SU-DHL-6 (cell line): Measurements from ENCODE around the gene SLC39A9.

Source experiments
- H2AFZ ChIP-seq: fragments of 200-600 bp; sonication (generic); 2 replicates; pipeline ENCODE4 v1.6.1; 2014; ENCODE audit warnings: low read depth, mild to moderate bottlenecking, moderate library complexity, mixed read lengths, antibody characterized with exemption, low read length; ENCODE audit not compliant: severe bottlenecking
- H3F3A ChIP-seq: fragments of 200-600 bp; shearing (Covaris generic); 2 replicates; pipeline ENCODE4 v1.6.0; 2016; ENCODE audit warnings: antibody characterized with exemption, mild to moderate bottlenecking; ENCODE audit not compliant: insufficient read depth
- H3K27ac ChIP-seq: fragments of 200-600 bp; sonication (generic); 2 replicates; pipeline ENCODE4 v1.5.1; 2016; ENCODE audit warnings: low read depth, mild to moderate bottlenecking, low read length, moderate library complexity, mixed read lengths
- H3K27me3 ChIP-seq: fragments of 200-600 bp; sonication (generic), shearing (Covaris generic); 2 replicates; pipeline ENCODE4 v1.6.0; 2014; ENCODE audit warnings: mild to moderate bottlenecking, low read length
- H3K36me3 ChIP-seq: fragments of 200-600 bp; sonication (generic); 2 replicates; pipeline ENCODE4 v1.6.1; 2014; ENCODE audit warnings: mild to moderate bottlenecking, low read length, mixed read lengths
- H3K4me2 ChIP-seq: fragments of 300-600, 200-600 bp; shearing (Covaris generic), sonication (generic); 2 replicates; pipeline ENCODE4 v1.6.0; 2014; ENCODE audit warnings: low read length, low read depth, mild to moderate bottlenecking; ENCODE audit not compliant: poor library complexity, severe bottlenecking
- H3K4me3 ChIP-seq: fragments of 200-600 bp; sonication (generic); 2 replicates; pipeline ENCODE4 v1.5.1; 2014; ENCODE audit warnings: antibody characterized with exemption, low read length, mild to moderate bottlenecking, mixed read lengths; ENCODE audit not compliant: insufficient read depth, poor library complexity, severe bottlenecking
- H3K79me2 ChIP-seq: fragments of 200-600 bp; sonication (generic); 2 replicates; pipeline ENCODE4 v1.6.1; 2014; ENCODE audit warnings: mild to moderate bottlenecking, low read length, moderate library complexity; ENCODE audit not compliant: insufficient read depth
- H3K9ac ChIP-seq: fragments of 200-600 bp; sonication (generic); 2 replicates; pipeline ENCODE4 v1.7.0; 2014; ENCODE audit warnings: mild to moderate bottlenecking, low read length
- H3K9me2 ChIP-seq: fragments of 200-600 bp; sonication (generic); replicated peaks from 2 replicates; pipeline ENCODE4 v1.6.1; 2014; ENCODE audit warnings: low read length; ENCODE audit not compliant: insufficient read depth
- H3K9me3 ChIP-seq: fragments of 200-600 bp; sonication (generic); 2 replicates; pipeline ENCODE4 v1.6.1; 2014; ENCODE audit warnings: low read length, mixed read lengths; ENCODE audit not compliant: insufficient read depth
- H4K20me1 ChIP-seq: fragments of 200-600 bp; sonication (generic); 2 replicates; pipeline ENCODE4 v1.6.1; 2014; ENCODE audit warnings: low read depth, mild to moderate bottlenecking, antibody characterized with exemption, low read length, moderate library complexity, mixed read lengths
- EZH2phosphoT487 ChIP-seq: fragments of 200-600 bp; sonication (generic), shearing (Covaris generic); conservative IDR thresholded peaks from 2 replicates; pipeline ENCODE4 v1.6.1; 2018; ENCODE audit warnings: mild to moderate bottlenecking, antibody characterized with exemption, low read length, moderate library complexity, mixed read lengths
- TF ChIP-seq, protein P1 (sequence below): fragments of 200-600 bp; sonication (generic); IDR thresholded peaks from one replicate; pipeline ENCODE4 v1.5.1; 2017; ENCODE audit warnings: antibody characterized with exemption, mild to moderate bottlenecking, low read length, moderate library complexity; ENCODE audit not compliant: insufficient read depth, poor library complexity, severe bottlenecking

Gene SLC39A9

DNA sequence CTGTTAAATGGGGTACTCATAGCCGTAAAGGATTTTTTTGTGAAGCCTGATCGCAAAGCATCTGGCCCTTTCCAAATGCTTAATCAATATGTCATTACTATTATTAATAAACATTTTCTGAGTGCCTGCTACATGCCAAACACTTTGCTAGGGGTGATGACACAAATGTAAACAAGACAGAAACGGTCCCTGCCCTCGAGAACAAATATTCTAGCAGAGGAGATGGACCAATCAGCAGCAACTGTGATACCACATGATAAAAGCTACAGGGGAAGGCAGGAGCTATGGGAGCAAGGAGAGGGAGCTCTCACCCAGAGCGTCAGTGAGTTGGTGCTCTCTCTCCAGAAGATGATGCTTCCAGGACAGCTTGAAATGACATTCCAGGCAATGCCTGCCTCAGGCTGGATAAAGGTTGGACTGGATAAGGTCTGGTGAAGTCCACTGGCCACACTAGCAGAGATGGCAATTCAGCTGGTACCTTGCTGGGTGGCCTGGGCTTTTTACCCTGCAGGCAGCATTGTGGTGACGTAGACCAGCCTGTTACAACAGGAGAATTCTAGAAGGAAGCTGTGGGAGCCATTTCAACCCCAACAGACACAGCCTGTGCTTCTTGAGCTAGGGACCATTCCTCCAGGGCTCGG is 41.5 kb upstream of the SLC39A9 start:
- Histone ChIP-seq H3K36me3 (no peaks in the 10 kb centered on the region), H3K4me3 (no peak overlapping the region), H3K9ac (no peak overlapping the region), H3K27me3 (no peaks in the 10 kb centered on the region), H3F3A (no peaks in the 10 kb centered on the region), H3K27ac (no peak overlapping the region), H4K20me1 (no peaks in the 10 kb centered on the region), H3K4me2 (no peak overlapping the region), H2AFZ (no peak overlapping the region), H3K9me3 (no peaks in the 10 kb centered on the region), H3K79me2 (no peaks in the 10 kb centered on the region), H3K9me2 (no peaks in the 10 kb centered on the region)
- no peak for TF ChIP-seq EZH2phosphoT487
- TF ChIP-seq, protein P1, sequence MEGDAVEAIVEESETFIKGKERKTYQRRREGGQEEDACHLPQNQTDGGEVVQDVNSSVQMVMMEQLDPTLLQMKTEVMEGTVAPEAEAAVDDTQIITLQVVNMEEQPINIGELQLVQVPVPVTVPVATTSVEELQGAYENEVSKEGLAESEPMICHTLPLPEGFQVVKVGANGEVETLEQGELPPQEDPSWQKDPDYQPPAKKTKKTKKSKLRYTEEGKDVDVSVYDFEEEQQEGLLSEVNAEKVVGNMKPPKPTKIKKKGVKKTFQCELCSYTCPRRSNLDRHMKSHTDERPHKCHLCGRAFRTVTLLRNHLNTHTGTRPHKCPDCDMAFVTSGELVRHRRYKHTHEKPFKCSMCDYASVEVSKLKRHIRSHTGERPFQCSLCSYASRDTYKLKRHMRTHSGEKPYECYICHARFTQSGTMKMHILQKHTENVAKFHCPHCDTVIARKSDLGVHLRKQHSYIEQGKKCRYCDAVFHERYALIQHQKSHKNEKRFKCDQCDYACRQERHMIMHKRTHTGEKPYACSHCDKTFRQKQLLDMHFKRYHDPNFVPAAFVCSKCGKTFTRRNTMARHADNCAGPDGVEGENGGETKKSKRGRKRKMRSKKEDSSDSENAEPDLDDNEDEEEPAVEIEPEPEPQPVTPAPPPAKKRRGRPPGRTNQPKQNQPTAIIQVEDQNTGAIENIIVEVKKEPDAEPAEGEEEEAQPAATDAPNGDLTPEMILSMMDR, result no peak

DNA sequence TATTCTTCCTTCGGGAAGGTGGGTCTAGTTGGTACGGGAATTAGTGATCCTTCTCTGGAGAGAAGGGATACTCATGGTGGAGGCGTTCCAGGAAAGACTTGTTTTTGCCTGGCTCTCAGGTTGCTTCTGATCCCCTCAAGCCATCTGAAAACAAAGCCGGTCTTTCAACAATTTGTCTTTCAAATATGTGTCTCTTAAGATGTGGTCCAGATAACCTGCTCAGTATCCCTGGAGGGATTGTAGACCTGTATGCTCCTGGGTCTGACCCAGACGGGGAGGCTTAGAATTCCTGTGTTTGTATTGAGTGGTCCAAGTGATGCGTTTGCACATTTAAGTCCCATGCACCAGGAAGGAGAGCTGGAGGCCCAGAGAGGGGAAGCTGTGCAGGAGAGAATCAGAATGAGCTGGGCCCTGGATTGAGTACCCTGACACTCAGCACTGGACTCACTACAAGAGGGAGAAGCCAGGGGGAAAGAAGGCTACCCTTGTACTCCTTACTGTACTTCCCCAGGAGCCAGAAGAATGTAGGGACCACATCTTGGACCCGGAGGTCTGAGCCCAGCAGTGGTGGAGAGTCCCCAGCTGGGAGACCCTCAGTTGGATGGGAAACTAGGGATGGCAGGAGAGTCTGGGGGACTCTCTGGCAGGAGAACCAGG is 40.8 kb upstream of the SLC39A9 start:
- H3K4me3 ChIP-seq, result no peak overlapping the region
- H3F3A ChIP-seq, result no peaks in the 10 kb centered on the region
- no peaks in the 10 kb centered on the region for H3K9me2 ChIP-seq
- no peak overlapping the region for H3K9ac ChIP-seq
- no peaks in the 10 kb centered on the region for H3K27me3 ChIP-seq
- TF ChIP-seq, protein P1, result no peak
- no peak for TF ChIP-seq EZH2phosphoT487
- no peak overlapping the region for H3K27ac ChIP-seq
- no peak overlapping the region for H2AFZ ChIP-seq
- H3K36me3 ChIP-seq, result no peaks in the 10 kb centered on the region
- no peaks in the 10 kb centered on the region for H3K9me3 ChIP-seq
- no peak overlapping the region for H3K4me2 ChIP-seq
- no peaks in the 10 kb centered on the region for H4K20me1 ChIP-seq
- no peaks in the 10 kb centered on the region for H3K79me2 ChIP-seq

DNA sequence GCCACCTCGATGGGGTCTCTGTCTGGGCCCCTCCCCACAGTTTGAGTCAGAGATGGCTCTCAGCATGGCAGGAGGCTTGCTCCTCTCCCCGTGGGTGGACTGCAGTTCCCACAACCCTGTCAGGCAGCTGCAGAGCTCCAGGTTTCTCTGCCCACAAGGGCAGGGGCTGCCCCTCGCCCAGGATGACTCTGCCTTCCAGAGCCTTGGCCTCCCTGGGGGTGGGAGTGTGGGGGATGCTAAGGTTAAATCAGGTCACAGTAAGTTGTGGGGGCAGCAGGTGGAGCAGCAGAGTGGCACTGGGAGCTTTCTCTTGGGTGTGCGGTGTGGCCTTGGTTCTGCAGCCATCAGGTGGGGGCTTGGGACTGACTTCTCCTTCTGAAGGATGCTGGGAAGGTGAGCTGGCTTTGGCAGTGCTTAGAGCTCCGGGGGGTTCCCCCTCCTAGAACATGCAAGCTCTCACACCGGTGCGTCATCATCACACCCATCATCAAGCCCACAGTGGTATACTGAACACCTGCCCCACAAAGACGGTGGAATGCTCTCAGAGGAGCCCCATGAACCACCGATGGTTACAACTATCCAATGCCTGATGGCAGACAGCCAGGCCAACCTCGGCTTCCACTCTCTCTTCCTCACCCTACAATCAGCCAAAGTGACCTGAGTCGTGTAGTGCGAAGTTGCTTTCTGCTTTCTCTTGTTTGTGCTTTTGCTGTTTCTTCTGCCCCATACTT is 40.1 kb upstream of the SLC39A9 start:
- H4K20me1 ChIP-seq, result no peaks in the 10 kb centered on the region
- no peaks in the 10 kb centered on the region for H3F3A ChIP-seq
- no peaks in the 10 kb centered on the region for H3K9me2 ChIP-seq
- H2AFZ ChIP-seq, result no peak overlapping the region
- no peak overlapping the region for H3K4me3 ChIP-seq
- no peaks in the 10 kb centered on the region for H3K27me3 ChIP-seq
- H3K4me2 ChIP-seq, result no peak overlapping the region
- H3K9me3 ChIP-seq, result no peaks in the 10 kb centered on the region
- H3K36me3 ChIP-seq, result no peaks in the 10 kb centered on the region
- H3K9ac ChIP-seq, result no peak overlapping the region
- no peaks in the 10 kb centered on the region for H3K79me2 ChIP-seq
- no peak overlapping the region for H3K27ac ChIP-seq
- TF ChIP-seq, protein P1, result no peak
- no peak for TF ChIP-seq EZH2phosphoT487
